HepG2 (cell line): ENCODE results near the gene SCUBE2. TPM values are rescaled to one million over a fixed set of nuclear protein-coding genes. Genes with fewer than 3 reads are reported as not detected.

Experiments
- CCDC6 ChIP-seq: sonication (generic); formaldehyde crosslinking; IDR thresholded peaks from 2 replicates; pipeline ENCODE4 v1.8.1; 2022; ENCODE audit warnings: mild to moderate bottlenecking, missing genetic modification reagents, moderate library complexity
- HNF1A ChIP-seq, 2 experiments: sonication (generic) in 1 of 2; formaldehyde crosslinking in 1 of 2; IDR thresholded peaks; 2 replicates each; pipeline versions ENCODE4 v1.4.0 to v1.6.1; 2016 to 2020; ENCODE audit warnings: borderline replicate concordance in 1 of 2, low read depth in 1 of 2, mild to moderate bottlenecking in 1 of 2, missing genetic modification reagents in 1 of 2
- NFAT5 ChIP-seq: sonication (generic); formaldehyde crosslinking; IDR thresholded peaks from 2 replicates; pipeline ENCODE4 v1.4.0; 2020; ENCODE audit warnings: missing genetic modification reagents
- PRPF4 ChIP-seq: fragments of 200-400 bp; formaldehyde crosslinking; IDR thresholded peaks from 2 replicates; pipeline ENCODE4 v1.6.1; 2016; ENCODE audit warnings: low read length, low read depth; ENCODE audit not compliant: poor library complexity, severe bottlenecking
- RFXANK ChIP-seq: IDR thresholded peaks from 2 replicates; pipeline ENCODE4 v1.6.1; 2016
- ZNF136 ChIP-seq: sonication (generic); formaldehyde crosslinking; IDR thresholded peaks from 2 replicates; pipeline ENCODE4 v1.8.1; 2022; ENCODE audit warnings: low read depth, mild to moderate bottlenecking, moderate library complexity, missing genetic modification reagents
- ZNF275 ChIP-seq: sonication (generic); formaldehyde crosslinking; IDR thresholded peaks from 2 replicates; pipeline ENCODE4 v1.8.0; 2022; ENCODE audit warnings: missing genetic modification reagents, mild to moderate bottlenecking, inconsistent platforms, borderline replicate concordance
- polyA plus RNA-seq, 8 experiments: library from polyadenylated mRNA; depleted of rRNA in 3 of 8; stranded (reverse) in 7 of 8; unstranded in 1 of 8; fragments of >200 nt; fragmentation: Illumina TruSeq in 4 of 8; extraction: Trizol in 4 of 8; gene quantifications; 2 replicates each; pipeline versions ENCODE4 v1.2.1 to v1.2.3, GENCODE V29; 2011 to 2016; ENCODE audit warnings: low read depth in 4 of 8, missing spikeins in 1 of 8, mixed read lengths in 1 of 8; ENCODE audit not compliant: insufficient read depth in 1 of 8
- total RNA-seq, 5 experiments: library from RNA; depleted of rRNA; stranded (reverse); fragments of >200 nt; fragmentation: Illumina TruSeq; extraction: Trizol; gene quantifications; 2 replicates each; pipeline ENCODE4 v1.2.3, GENCODE V29; 2016; ENCODE audit warnings: low read depth in 1 of 5

The SCUBE2 gene
- total and polyA plus RNA-seq, 2 of the 13 experiments (the other 11 are each of a cell fraction or from before 2014, with no cell fraction given), result 0.09 TPM; not detected in 1

GRCh38 chr11:9015677-9016076 lies 75.7 kb downstream of the SCUBE2 start (continued):
- no peak for TF ChIP-seq NFAT5 (CRISPR knock-in tag)
- no peak for TF ChIP-seq RFXANK
- no peak for TF ChIP-seq PRPF4
- peak; percentile 27; the same call in 1 of the 2 replicates for TF ChIP-seq CCDC6 (CRISPR knock-in tag)
- no peak for TF ChIP-seq ZNF136 (CRISPR knock-in tag)
- no peak for TF ChIP-seq ZNF275 (CRISPR knock-in tag)
- no peak for TF ChIP-seq HNF1A (IDR thresholded peaks at IDR 0.05; ENCODE audit: low read depth)
- TF ChIP-seq HNF1A (CRISPR knock-in tag; IDR thresholded peaks at IDR 0.05; ENCODE audit: borderline replicate concordance), result no peak
